NT2/D1 (cell line): Measurements from ENCODE around the gene HSPD1.

Source experiments
- SUZ12 ChIP-seq: IDR thresholded peaks from 2 replicates; pipeline ENCODE4 v1.6.1; 2011; ENCODE audit not compliant: insufficient read length, insufficient read depth; ENCODE audit errors: extremely low read depth
- YY1 ChIP-seq: IDR thresholded peaks from 2 replicates; pipeline ENCODE4 v1.6.1; 2011; ENCODE audit not compliant: insufficient read length, insufficient read depth
- ZNF274 ChIP-seq: IDR thresholded peaks from 2 replicates; pipeline ENCODE4 v1.6.1; 2011; ENCODE audit warnings: mild to moderate bottlenecking, low read depth, low read length

GRCh38 chr2:197455428-197455827 lies 44.2 kb downstream of the HSPD1 start:
- TF ChIP-seq YY1 (no peak), ZNF274 (no peak), SUZ12 (no peak)
